Naive thymus-derived CD4-positive, alpha-beta T cell (primary cell): ENCODE measurements around the gene ANTXR2. TPM values are rescaled to one million over a fixed set of nuclear protein-coding genes. Genes with fewer than 3 reads are reported as not detected.
"Not testable (repeated sequence)": the region's sequence is repeated elsewhere in the genome, so short reads cannot be mapped to it uniquely, and the experiment has no call there.

ENCODE experiments used
- ATAC-seq: fragments of 150-1000 bp; cut with Tn5 transposase; 2 replicates; pipeline ENCODE4 v1.10.0; 2021; ENCODE audit warnings: mild to moderate bottlenecking, moderate library complexity
- CTCF ChIA-PET: fragments of 350-600 bp; sonication (Branson Sonifier 250); formaldehyde crosslinking; loops from one replicate; lab custom pipeline; 2021; ENCODE audit warnings: antibody characterized with exemption; lab: Charles Lee
- POLR2A ChIA-PET: fragments of 350-600 bp; sonication (Branson Sonifier 250); formaldehyde crosslinking; loops from one replicate; lab custom pipeline; 2021; ENCODE audit warnings: antibody characterized with exemption, inconsistent platforms; lab: Charles Lee
- DNase-seq, 9 donors: peaks; one replicate each; pipeline versions ENCODE4 v3.0.0 to v3.0.0-alpha.2; 2020 to 2022; ENCODE audit warnings: mixed read lengths in 1 of 9
- H3K27ac ChIP-seq: one replicate; pipeline ENCODE4 v1.7.0; 2013; ENCODE audit warnings: mild to moderate bottlenecking, low read depth, low read length, moderate library complexity
- H3K27me3 ChIP-seq, 2 donors: one replicate each; pipeline ENCODE4 v1.7.0; 2013; ENCODE audit warnings: low read length in 2 of 2, mild to moderate bottlenecking in 2 of 2, moderate library complexity in 2 of 2; ENCODE audit not compliant: control insufficient read depth in 2 of 2, insufficient read depth in 2 of 2
- H3K36me3 ChIP-seq, 3 experiments: 1 replicate in 2 of 3; 2 replicates in 1 of 3; pipeline ENCODE4 v1.7.0; 2013; ENCODE audit warnings: low read length in 3 of 3, mild to moderate bottlenecking in 3 of 3, moderate library complexity in 1 of 3; ENCODE audit not compliant: insufficient read depth in 3 of 3, control insufficient read depth in 2 of 3
- H3K4me1 ChIP-seq, 2 donors: one replicate each; pipeline ENCODE4 v1.7.0; 2013; ENCODE audit warnings: low read length in 2 of 2, mild to moderate bottlenecking in 2 of 2, moderate library complexity in 1 of 2; ENCODE audit not compliant: control insufficient read depth in 2 of 2, insufficient read depth in 2 of 2
- H3K4me3 ChIP-seq: 2 replicates; pipeline ENCODE4 v1.7.0; 2013; ENCODE audit warnings: mild to moderate bottlenecking, low read length
- H3K9me3 ChIP-seq, 3 experiments: 1 replicate in 2 of 3; 2 replicates in 1 of 3; pipeline ENCODE4 v1.7.0; 2013; ENCODE audit warnings: low read length in 3 of 3; ENCODE audit not compliant: control insufficient read depth in 2 of 3
- H3K27ac Mint-ChIP-seq, 9 donors: one replicate each; pipeline ENCODE4 v1.8.0; 2020 to 2022; ENCODE audit warnings: mixed read lengths in 9 of 9, mild to moderate bottlenecking in 8 of 9, moderate library complexity in 5 of 9, inconsistent platforms in 2 of 9
- H3K27me3 Mint-ChIP-seq, 5 donors: one replicate each; pipeline ENCODE4 v1.8.0; 2021 to 2022; ENCODE audit warnings: mixed read lengths in 5 of 5, mild to moderate bottlenecking in 1 of 5
- H3K36me3 Mint-ChIP-seq, 5 donors: one replicate each; pipeline ENCODE4 v1.8.0; 2020 to 2022; ENCODE audit warnings: mixed read lengths in 5 of 5, mild to moderate bottlenecking in 3 of 5, inconsistent platforms in 1 of 5
- H3K4me1 Mint-ChIP-seq, 7 donors: one replicate each; pipeline ENCODE4 v1.8.0; 2020 to 2022; ENCODE audit warnings: mixed read lengths in 7 of 7, mild to moderate bottlenecking in 3 of 7, inconsistent platforms in 1 of 7
- H3K4me3 Mint-ChIP-seq, 10 donors: one replicate each; pipeline ENCODE4 v1.8.0; 2020 to 2022; ENCODE audit warnings: mild to moderate bottlenecking in 10 of 10, mixed read lengths in 10 of 10, moderate library complexity in 6 of 10, inconsistent platforms in 2 of 10
- H3K9me3 Mint-ChIP-seq, 11 donors: one replicate each; pipeline ENCODE4 v1.8.0; 2020 to 2022; ENCODE audit warnings: mixed read lengths in 11 of 11, mild to moderate bottlenecking in 4 of 11, inconsistent platforms in 1 of 11, moderate library complexity in 1 of 11
- intact Hi-C, 2 donors: fragments of 100-400 bp; cut with micrococcal nuclease; formaldehyde crosslinking; loops; one replicate each; pipeline ENCODE4 v1.15.1; 2023
- polyA plus RNA-seq, 2 donors: library from polyadenylated mRNA; unstranded; fragments of 300-500 nt; fragmentation: Illumina TruSeq; gene quantifications; one replicate each; pipeline ENCODE4 v1.2.3, GENCODE V29; 2021
- total RNA-seq, 6 experiments: library from RNA in 5 of 6; stranded (reverse) in 5 of 6; gene quantifications; 1 replicate in 5 of 6; 2 replicates in 1 of 6; pipeline ENCODE4 v1.2.3 and lab custom pipeline; 2021 to 2026

The ANTXR2 gene
- total RNA-seq (10 to 100 TPM; 20.3 to 69.8 (median 50.0) TPM), polyA plus RNA-seq (10 to 100 TPM; 37.1 to 38.2 TPM), total RNA-seq (lab: John Stamatoyannopoulos, UW) (37.2 reads per million, percentile 64 among the genes with 10 or more reads in this experiment)

DNA sequence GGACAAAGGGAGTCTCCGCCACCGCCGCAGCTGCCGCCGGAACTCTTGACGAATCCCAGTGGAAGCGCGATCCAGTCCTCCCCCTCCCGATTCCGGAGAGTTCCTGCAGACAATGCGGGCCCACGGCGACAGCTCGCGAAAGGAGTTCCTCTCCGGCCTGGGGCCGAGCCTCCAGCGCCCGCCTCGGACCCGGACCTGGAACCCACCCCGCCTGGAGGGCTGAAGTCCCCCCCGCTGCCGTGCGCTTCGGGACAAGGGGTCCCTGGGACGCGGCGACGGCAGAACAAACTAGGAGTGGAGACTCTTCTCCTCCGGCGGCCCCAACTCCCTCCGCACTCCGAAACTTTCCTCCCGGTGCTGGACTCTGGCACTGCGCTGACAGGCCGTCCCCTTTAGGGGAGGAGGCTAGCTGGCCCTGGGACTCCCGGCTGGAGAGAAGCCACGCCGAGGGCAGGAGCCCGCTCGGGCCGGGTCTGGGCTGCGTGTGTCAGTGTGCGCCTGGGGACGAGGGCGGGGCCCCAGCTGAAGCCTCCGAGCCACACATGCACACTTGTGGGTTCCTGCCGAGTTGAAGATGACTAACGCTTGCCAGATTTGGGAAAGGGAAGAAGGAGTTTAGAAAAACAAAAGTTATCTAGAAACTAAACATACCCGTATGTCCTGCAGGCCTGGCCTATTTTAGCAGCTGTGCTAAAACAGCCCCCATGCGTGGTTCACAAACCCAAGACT is at the start of gene ANTXR2:
ANTXR2 (minus strand) TSS at position 486 of the 729 bp plus-strand sequence. CDS start 669 bp downstream, outside the sequence.
- ChIA-PET POLR2A (interaction anchor here (1.0 to 3.0 kb wide), 12 partner anchors 10 to 132 kb away, joined by 3 to 23 read pairs (median 5); no protein-coding TSS in a partner anchor), CTCF (interaction anchor here (0.5 to 1.9 kb wide), 8 partner anchors 11 to 1081 kb away, joined by 3 to 9 read pairs (median 4); no protein-coding TSS in a partner anchor)
- no peaks in the 10 kb centered on the region for H3K9me3 ChIP-seq
- peaks cover 0 to 10% (median 0%) of the 10 kb centered on the region in 3 experiments for H3K36me3 ChIP-seq
- ATAC-seq (peak; percentile 85), DNase-seq (peak; percentile 49 to 75 (median 56))
- intact Hi-C loops, result loop anchor here (1.0 to 10.0 kb wide), 14 partner anchors 15 to 1422 kb away; partner anchors contain the start of genes BMP2K (in 1 of the 2) and PAQR3 (in 1 of the 2)
- peaks cover 25 to 76% (median 62%) of the 10 kb centered on the region in 7 donors for H3K4me1 Mint-ChIP-seq
- peak within 1 kb of the TSS; percentile 76 for H3K4me3 ChIP-seq
- no peaks in the 10 kb centered on the region for H3K27me3 ChIP-seq
- H3K9me3 Mint-ChIP-seq, result no peaks in the 10 kb centered on the region
- H3K27ac ChIP-seq, result peak within 1 kb of the TSS; percentile 86
- H3K27ac Mint-ChIP-seq, result peak within 1 kb of the TSS; percentile 88 to 98 (median 96)
- H3K27me3 Mint-ChIP-seq, result peaks cover 0 to 3% (median 0%) of the 10 kb centered on the region in 5 donors
- peaks cover 0 to 33% (median 4%) of the 10 kb centered on the region in 5 donors for H3K36me3 Mint-ChIP-seq
- peak within 1 kb of the TSS; percentile 82 to 99 (median 96) for H3K4me3 Mint-ChIP-seq
- H3K4me1 ChIP-seq, result peaks cover 23 to 29% of the 10 kb centered on the region in 2 donors

DNA sequence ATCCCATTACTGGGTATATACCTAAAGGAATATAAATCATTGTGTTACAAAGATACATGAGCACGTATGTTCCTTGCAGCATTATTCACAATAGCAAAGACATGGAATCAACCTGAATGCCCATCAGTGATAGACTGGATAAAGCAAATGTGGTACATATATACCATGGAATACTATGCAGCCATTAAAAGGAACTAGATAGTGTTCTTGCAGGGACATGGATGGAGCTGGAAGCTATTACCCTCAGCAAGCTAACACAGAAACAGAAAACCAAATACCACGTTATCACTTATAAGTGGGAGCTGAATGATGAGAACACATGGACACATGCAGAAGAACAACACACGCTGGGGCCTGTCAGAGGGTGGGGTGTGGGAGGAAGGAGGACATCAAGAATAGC is 48.8 kb upstream of the ANTXR2 start:
- Mint-ChIP-seq H3K36me3 (peaks cover 2 to 44% (median 7%) of the 10 kb centered on the region in 5 donors), H3K9me3 (peaks cover 0 to 30% (median 6%) of the 10 kb centered on the region in 11 donors), H3K27me3 (peaks cover 0 to 22% (median 0%) of the 10 kb centered on the region in 5 donors), H3K4me1 (peaks cover 11 to 28% (median 25%) of the 10 kb centered on the region in 7 donors)
- H3K27ac ChIP-seq, DNase-seq, H3K27me3 ChIP-seq, H3K9me3 ChIP-seq, H3K36me3 ChIP-seq, H3K4me3 ChIP-seq, intact Hi-C loops, ATAC-seq, H3K4me3 Mint-ChIP-seq, H3K27ac Mint-ChIP-seq: not testable (repeated sequence)
- CTCF ChIA-PET, result interaction anchor here (0.7 to 3.9 kb wide), 3 partner anchors 57 to 95 kb away, joined by 3 to 16 read pairs (median 3); no protein-coding TSS in a partner anchor
- peaks cover 13 to 20% of the 10 kb centered on the region in 2 donors for H3K4me1 ChIP-seq
- POLR2A ChIA-PET, result interaction anchor here (1.2 to 2.0 kb wide), 2 partner anchors 29 to 61 kb away, joined by 3 to 4 read pairs; no protein-coding TSS in a partner anchor

DNA sequence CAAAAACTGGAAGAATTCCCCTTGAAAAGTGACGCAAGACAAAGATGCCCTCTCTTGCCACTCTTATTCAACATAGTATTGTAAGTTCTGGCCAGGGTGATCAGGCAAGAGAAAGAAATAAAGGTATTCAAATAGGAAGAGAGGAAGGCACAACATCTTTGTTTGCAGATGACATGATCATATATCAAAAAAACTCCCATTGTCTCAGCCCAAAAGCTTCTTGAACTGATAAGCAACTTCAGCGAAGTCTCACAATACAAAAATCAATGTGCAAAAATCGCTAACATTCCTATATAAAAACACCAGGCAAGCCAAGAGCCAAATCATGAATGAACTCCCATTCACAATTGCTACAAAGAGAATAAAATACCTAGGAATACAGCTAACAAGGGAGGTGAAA is 46.6 kb upstream of the ANTXR2 start:
- CTCF ChIA-PET, result interaction anchor here (0.6 kb wide), 1 partner anchor 83 kb away, joined by 3 read pairs; no protein-coding TSS in a partner anchor
- Mint-ChIP-seq H3K36me3 (peaks cover 5 to 56% (median 8%) of the 10 kb centered on the region in 5 donors), H3K9me3 (peaks cover 0 to 36% (median 6%) of the 10 kb centered on the region in 11 donors), H3K27ac (peak overlapping the region in 1 of 9 donors; percentile 30), H3K27me3 (peaks cover 0 to 22% (median 0%) of the 10 kb centered on the region in 5 donors)
- H3K36me3 ChIP-seq, H3K27ac ChIP-seq, H3K27me3 ChIP-seq, H3K9me3 ChIP-seq, H3K4me3 Mint-ChIP-seq, POLR2A ChIA-PET, DNase-seq, H3K4me1 Mint-ChIP-seq, H3K4me3 ChIP-seq, intact Hi-C loops, ATAC-seq, H3K4me1 ChIP-seq: not testable (repeated sequence)

DNA sequence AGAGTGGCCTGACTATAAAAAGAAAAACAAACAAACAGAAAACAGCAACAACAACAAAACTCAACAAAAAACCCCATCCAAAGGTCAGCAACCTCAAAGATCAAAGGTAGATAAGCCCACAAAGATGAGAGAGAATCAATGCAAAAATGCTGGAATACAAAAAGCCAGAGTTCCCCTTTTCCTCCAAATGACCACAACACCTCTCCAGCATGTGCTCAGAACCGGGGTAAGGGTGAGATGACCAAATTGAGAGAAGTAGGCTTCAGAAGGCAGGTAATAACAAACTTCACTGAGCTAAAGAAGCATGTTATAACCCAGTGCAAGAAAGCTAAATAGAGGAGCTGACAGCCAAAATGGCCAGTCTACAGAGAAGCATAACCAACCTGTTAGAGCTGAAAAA is 43.5 kb upstream of the ANTXR2 start:
- Histone ChIP-seq H3K4me3 (no peak overlapping the region), H3K36me3 (no peaks in the 10 kb centered on the region), H3K9me3 (no peaks in the 10 kb centered on the region), H3K27ac (no peak overlapping the region), H3K4me1 (no peaks in the 10 kb centered on the region), H3K27me3 (no peaks in the 10 kb centered on the region)
- DNase-seq (no peak), ATAC-seq (no peak)
- ChIA-PET CTCF (interaction anchor here (2.2 kb wide), 1 partner anchor 9 kb away, joined by 6 read pairs; no protein-coding TSS in a partner anchor), POLR2A (no interaction called here)
- Mint-ChIP-seq H3K27ac (no peak overlapping the region), H3K36me3 (peaks cover 5 to 48% (median 8%) of the 10 kb centered on the region in 5 donors), H3K4me1 (no peaks in the 10 kb centered on the region), H3K27me3 (peaks cover 0 to 31% (median 0%) of the 10 kb centered on the region in 5 donors), H3K4me3 (no peak overlapping the region), H3K9me3 (peaks cover 0 to 33% (median 6%) of the 10 kb centered on the region in 11 donors)
- intact Hi-C loops, result no loop called here

DNA sequence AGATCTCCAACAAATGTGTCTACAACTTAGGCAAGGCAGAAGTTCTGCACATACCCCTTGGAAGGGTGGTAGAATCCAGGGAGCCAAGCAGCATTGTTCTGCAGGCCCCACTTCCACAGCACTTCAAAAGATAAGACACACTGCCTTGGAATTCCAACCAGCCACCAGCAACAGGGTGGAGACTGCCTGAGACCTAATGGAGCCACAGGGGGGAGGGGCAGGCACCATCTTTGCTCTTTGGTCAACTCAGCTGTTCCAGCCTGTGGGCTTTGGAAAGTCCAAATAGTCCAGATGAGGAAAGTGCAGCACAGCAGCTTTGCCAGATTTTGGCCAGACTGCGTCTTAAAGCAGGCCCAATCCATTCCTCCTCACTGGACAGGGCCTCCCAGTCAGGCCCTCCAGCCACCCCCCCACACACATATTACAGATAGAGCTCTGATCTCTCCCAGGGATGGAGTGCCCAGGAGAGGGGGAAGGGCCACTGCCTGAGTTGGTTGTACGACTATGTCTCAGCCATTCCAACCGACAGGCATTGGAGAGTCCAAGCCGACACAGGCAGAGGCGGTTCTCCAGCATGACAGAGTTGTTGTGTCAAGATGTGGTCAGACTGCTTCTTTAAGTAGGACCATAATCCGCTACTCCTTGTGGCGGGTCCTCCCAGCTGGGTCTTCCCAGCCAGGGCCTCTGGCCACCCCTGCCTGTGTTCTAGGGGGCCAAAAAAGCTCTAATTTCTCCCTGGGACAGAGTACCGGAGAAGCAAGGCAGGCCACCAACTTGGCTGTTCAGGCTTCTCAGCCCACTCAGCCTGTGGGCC is 42.5 kb upstream of the ANTXR2 start:
- intact Hi-C loops, result no loop called here
- Histone ChIP-seq H3K4me1 (no peaks in the 10 kb centered on the region), H3K9me3 (no peaks in the 10 kb centered on the region), H3K27me3 (no peaks in the 10 kb centered on the region), H3K36me3 (no peaks in the 10 kb centered on the region), H3K27ac (no peak overlapping the region), H3K4me3 (no peak overlapping the region)
- peaks cover 5 to 46% (median 8%) of the 10 kb centered on the region in 5 donors for H3K36me3 Mint-ChIP-seq
- H3K27me3 Mint-ChIP-seq, result peaks cover 0 to 32% (median 0%) of the 10 kb centered on the region in 5 donors
- ChIA-PET CTCF (interaction anchor here (2.2 kb wide), 1 partner anchor 10 kb away, joined by 6 read pairs; no protein-coding TSS in a partner anchor), POLR2A (no interaction called here)
- H3K9me3 Mint-ChIP-seq, result peaks cover 0 to 31% (median 6%) of the 10 kb centered on the region in 11 donors
- no peak overlapping the region for H3K27ac Mint-ChIP-seq
- H3K4me1 Mint-ChIP-seq, result no peaks in the 10 kb centered on the region
- H3K4me3 Mint-ChIP-seq, result no peak overlapping the region
- ATAC-seq, result no peak
- DNase-seq, result no peak

DNA sequence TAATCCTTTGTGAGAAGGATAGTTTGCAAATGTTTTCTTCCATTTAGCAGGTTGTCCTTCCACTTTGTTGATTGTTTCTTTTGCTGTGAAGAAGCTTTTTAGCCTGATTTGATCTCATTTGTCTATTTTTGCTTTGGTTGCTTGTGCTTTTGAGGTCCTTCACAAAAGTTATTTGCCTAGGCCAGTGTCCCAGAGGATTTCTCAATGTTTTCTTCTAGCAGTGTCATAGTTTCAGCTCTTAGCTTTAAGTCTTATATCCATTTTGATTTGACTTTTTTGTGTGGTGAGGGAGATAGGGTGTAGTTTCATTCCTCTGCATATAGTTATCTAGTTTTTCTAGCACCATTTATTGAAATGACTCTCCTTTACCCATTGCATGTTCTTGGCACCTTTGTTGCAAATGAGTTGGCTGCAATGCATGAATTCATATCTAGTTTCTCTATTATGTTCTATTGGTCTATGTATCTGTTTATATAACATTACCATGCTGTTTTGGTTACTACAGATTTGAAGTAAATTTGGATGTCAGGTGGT is 41.8 kb upstream of the ANTXR2 start:
- Mint-ChIP-seq H3K9me3 (peaks cover 0 to 30% (median 6%) of the 10 kb centered on the region in 11 donors), H3K4me1 (no peaks in the 10 kb centered on the region), H3K27ac (no peak overlapping the region), H3K27me3 (peaks cover 0 to 34% (median 0%) of the 10 kb centered on the region in 5 donors), H3K36me3 (peaks cover 5 to 40% (median 8%) of the 10 kb centered on the region in 5 donors), H3K4me3 (no peak overlapping the region)
- CTCF ChIA-PET, result no interaction called here
- no peak overlapping the region for H3K4me3 ChIP-seq
- no peak for DNase-seq
- no peaks in the 10 kb centered on the region for H3K4me1 ChIP-seq
- H3K9me3 ChIP-seq, result no peaks in the 10 kb centered on the region
- POLR2A ChIA-PET, result no interaction called here
- no peak overlapping the region for H3K27ac ChIP-seq
- intact Hi-C loops, result no loop called here
- no peaks in the 10 kb centered on the region for H3K36me3 ChIP-seq
- ATAC-seq, result no peak
- no peaks in the 10 kb centered on the region for H3K27me3 ChIP-seq
